HFFc6 (cell line): ENCODE measurements around the gene CARD14. TPM values are rescaled to one million over a fixed set of nuclear protein-coding genes. Genes with fewer than 3 reads are reported as not detected.

ENCODE experiments used
- DNase-seq: peaks from one replicate; pipeline ENCODE4 v3.0.0-alpha.2; 2018
- H3K27ac Mint-ChIP-seq: 2 replicates; pipeline ENCODE4 v1.8.0; 2020; ENCODE audit warnings: mild to moderate bottlenecking, mixed read lengths
- H3K27me3 Mint-ChIP-seq: 2 replicates; pipeline ENCODE4 v1.8.0; 2021; ENCODE audit warnings: mild to moderate bottlenecking, moderate library complexity, mixed read lengths; ENCODE audit not compliant: insufficient read depth
- H3K36me3 Mint-ChIP-seq: 2 replicates; pipeline ENCODE4 v1.8.0; 2021; ENCODE audit warnings: low read depth, mixed read lengths
- H3K4me1 Mint-ChIP-seq: 2 replicates; pipeline ENCODE4 v1.8.0; 2020; ENCODE audit warnings: low read depth, mixed read lengths
- H3K4me3 Mint-ChIP-seq: 2 replicates; pipeline ENCODE4 v1.8.0; 2020; ENCODE audit warnings: mild to moderate bottlenecking, moderate library complexity, mixed read lengths
- H3K9me3 Mint-ChIP-seq: 2 replicates; pipeline ENCODE4 v1.8.0; 2020; ENCODE audit warnings: mild to moderate bottlenecking, mixed read lengths
- CTCF ChIP-seq: fragments of 200-600 bp; sonication (generic); IDR thresholded peaks from 2 replicates; pipeline ENCODE4 v1.5.0; 2021; ENCODE audit warnings: antibody characterized with exemption, mild to moderate bottlenecking
- total RNA-seq, 6 experiments: library from RNA; stranded (reverse); fragmentation: NEBNext Ultra II Directional; extraction: Animal tissue kit (Norgen Biotek cat#: 25700); gene quantifications; 2 replicates in 1 of 6; 3 replicates in 5 of 6; pipeline ENCODE4 v1.2.3, GENCODE V29; 2021

CARD14 gene
- total RNA-seq, 6 experiments from 2014 or later = not detected

- no peaks in the 10 kb centered on the region for H3K4me1 Mint-ChIP-seq
Measured at GRCh38 chr17:80133626-80133970, 36.2 kb upstream of the CARD14 start.

GRCh38 chr17:80137131-80137530 is 32.7 kb upstream of the CARD14 start:
- DNase-seq = no peak
- Mint-ChIP-seq H3K9me3 (no peaks in the 10 kb centered on the region), H3K4me3 (no peak overlapping the region), H3K36me3 (peaks cover 52% of the 10 kb centered on the region), H3K4me1 (no peaks in the 10 kb centered on the region), H3K27me3 (no peaks in the 10 kb centered on the region; the same call in 1 of the 2 replicates), H3K27ac (no peak overlapping the region)
- TF ChIP-seq CTCF = no peak

More at GRCh38 chr17:80133626-80133970, 36.2 kb upstream of the CARD14 start:
- Mint-ChIP-seq H3K36me3 (peaks cover 39% of the 10 kb centered on the region), H3K9me3 (no peaks in the 10 kb centered on the region), H3K27me3 (no peaks in the 10 kb centered on the region; the same call in 1 of the 2 replicates), H3K4me3 (no peak overlapping the region), H3K27ac (no peak overlapping the region)
- no peak for TF ChIP-seq CTCF
- DNase-seq = no peak

GRCh38 chr17:80138856-80139426 is 30.9 kb upstream of the CARD14 start:
- no peak for DNase-seq
- Mint-ChIP-seq H3K4me3 (no peak overlapping the region), H3K27ac (no peak overlapping the region; the same call in 1 of the 2 replicates), H3K27me3 (no peaks in the 10 kb centered on the region; the same call in 1 of the 2 replicates), H3K36me3 (peaks cover 40% of the 10 kb centered on the region), H3K9me3 (no peaks in the 10 kb centered on the region), H3K4me1 (no peaks in the 10 kb centered on the region)
- no peak for TF ChIP-seq CTCF

- H3K4me1 Mint-ChIP-seq = peaks cover 21% of the 10 kb centered on the region
- H3K27me3 Mint-ChIP-seq = no peaks in the 10 kb centered on the region
- H3K9me3 Mint-ChIP-seq = no peaks in the 10 kb centered on the region
- peaks cover 30% of the 10 kb centered on the region for H3K36me3 Mint-ChIP-seq
- TF ChIP-seq CTCF = no peak
- no peak for DNase-seq
- no peak overlapping the region for H3K27ac Mint-ChIP-seq
- H3K4me3 Mint-ChIP-seq = no peak overlapping the region
Measured at GRCh38 chr17:80141463-80142165, 28.2 kb upstream of the CARD14 start.

- Mint-ChIP-seq H3K4me3 (no peak overlapping the region), H3K27me3 (peaks cover 2% of the 10 kb centered on the region; the same call in 1 of the 2 replicates), H3K27ac (no peak overlapping the region), H3K9me3 (no peaks in the 10 kb centered on the region), H3K36me3 (peaks cover 19% of the 10 kb centered on the region), H3K4me1 (peaks cover 22% of the 10 kb centered on the region)
- no peak for DNase-seq
- TF ChIP-seq CTCF = no peak
Measured at GRCh38 chr17:80142929-80143328, 26.9 kb upstream of the CARD14 start.
